PC-3 (cell line): Measurements from ENCODE around the gene L1CAM. TPM values are rescaled to one million over a fixed set of nuclear protein-coding genes. Genes with fewer than 3 reads are reported as not detected.
A peak's percentile ranks its signal among the peaks of the same experiment; 100 is the strongest.

ENCODE experiments used
- ATAC-seq: fragments of 200-7000 bp; cut with Tn5 transposase; 2 replicates; pipeline ENCODE4 v1.9.1; 2020; ENCODE audit warnings: mild to moderate bottlenecking, moderate library complexity
- BruUV-seq: library from RNA; stranded (reverse); fragments of 400-500 nt; replicated peaks from 2 replicates; lab custom pipeline; 2021; lab: Mats Ljungman, UMichigan
- CTCF ChIA-PET: fragments of 300-600 bp; sonication (Branson Sonifier 250); formaldehyde crosslinking; loops from one replicate; lab custom pipeline; 2022; ENCODE audit warnings: antibody characterized with exemption; lab: Charles Lee
- POLR2A ChIA-PET: fragments of 300-600 bp; sonication (Branson Sonifier 250); formaldehyde crosslinking; loops from one replicate; lab custom pipeline; 2022; ENCODE audit warnings: antibody characterized with exemption; ENCODE audit not compliant: unreplicated experiment; lab: Charles Lee
- DNase-seq: peaks from one replicate; pipeline ENCODE4 v3.0.0-alpha.2; 2015
- H2AFZ ChIP-seq: fragments of 300-600 bp; sonication (generic); 2 replicates; pipeline ENCODE4 v1.6.0; 2016; ENCODE audit warnings: antibody characterized with exemption, low read length
- H3F3A ChIP-seq: fragments of 300-600 bp; sonication (generic); one replicate; pipeline ENCODE4 v1.6.0; 2017; ENCODE audit warnings: antibody characterized with exemption, low read length, control low read depth, mild to moderate bottlenecking; ENCODE audit not compliant: unreplicated experiment
- H3K27ac ChIP-seq: fragments of 300-600 bp; sonication (generic); 2 replicates; pipeline ENCODE4 v1.5.1; 2016; ENCODE audit warnings: mild to moderate bottlenecking, low read length
- H3K27me3 ChIP-seq: fragments of 300-600 bp; sonication (generic); 2 replicates; pipeline ENCODE4 v1.6.1; 2016; ENCODE audit warnings: low read length, mixed read lengths
- H3K36me3 ChIP-seq: fragments of 300-600 bp; sonication (generic); 2 replicates; pipeline ENCODE4 v1.6.1; 2016; ENCODE audit warnings: low read depth, mixed run types, low read length, mixed read lengths
- H3K4me1 ChIP-seq: fragments of 300-600 bp; sonication (generic); 2 replicates; pipeline ENCODE4 v1.5.1; 2016; ENCODE audit warnings: low read length; ENCODE audit not compliant: insufficient read depth
- H3K4me2 ChIP-seq: fragments of 300-600 bp; sonication (generic); 2 replicates; pipeline ENCODE4 v1.6.0; 2016; ENCODE audit warnings: low read length
- H3K4me3 ChIP-seq: fragments of 300-600 bp; sonication (generic); 2 replicates; pipeline ENCODE4 v1.5.1; 2016; ENCODE audit warnings: mild to moderate bottlenecking, low read length, mixed read lengths
- H3K79me2 ChIP-seq: fragments of 300-600 bp; sonication (generic); 2 replicates; pipeline ENCODE4 v1.6.1; 2017; ENCODE audit warnings: low read length, mixed read lengths
- H3K9ac ChIP-seq: fragments of 300-600 bp; sonication (generic); 2 replicates; pipeline ENCODE4 v1.6.0; 2016; ENCODE audit warnings: mild to moderate bottlenecking, low read length
- H3K9me2 ChIP-seq: fragments of 300-600 bp; sonication (generic); replicated peaks from 2 replicates; pipeline ENCODE4 v1.6.1; 2016; ENCODE audit warnings: mixed run types, low read length, mixed read lengths
- H3K9me3 ChIP-seq: fragments of 300-600 bp; sonication (generic); 2 replicates; pipeline ENCODE4 v1.6.1; 2016; ENCODE audit warnings: low read length, mixed read lengths
- H4K20me1 ChIP-seq: fragments of 300-600 bp; sonication (generic); 2 replicates; pipeline ENCODE4 v1.6.1; 2016; ENCODE audit warnings: low read length, mixed read lengths
- EZH2 ChIP-seq: fragments of 300-600 bp; sonication (generic); IDR thresholded peaks from one replicate; pipeline ENCODE4 v1.6.1; 2017; ENCODE audit warnings: antibody characterized with exemption, mild to moderate bottlenecking, low read length; ENCODE audit not compliant: unreplicated experiment
- EZH2phosphoT487 ChIP-seq: fragments of 300-600 bp; sonication (generic); IDR thresholded peaks from 2 replicates; pipeline ENCODE4 v1.6.1; 2018; ENCODE audit warnings: mild to moderate bottlenecking, antibody characterized with exemption, low read length, borderline replicate concordance
- intact Hi-C: fragments of 100-400 bp; cut with micrococcal nuclease; formaldehyde crosslinking; loops from 2 replicates; pipeline ENCODE4 v1.9.0; 2023
- total RNA-seq: library from RNA; depleted of rRNA; stranded (reverse); fragments of >200 nt; gene quantifications from 2 replicates; pipeline ENCODE4 v1.2.3, GENCODE V29; 2014
- TF ChIP-seq, protein P1 (sequence below): fragments of 300-600 bp; sonication (generic); conservative IDR thresholded peaks from 2 replicates; pipeline ENCODE4 v1.5.1; 2017; ENCODE audit warnings: antibody characterized with exemption, low read depth, mild to moderate bottlenecking, low read length

Gene L1CAM
- total RNA-seq, 1 experiment from 2014 or later = 5.2 TPM

DNA sequence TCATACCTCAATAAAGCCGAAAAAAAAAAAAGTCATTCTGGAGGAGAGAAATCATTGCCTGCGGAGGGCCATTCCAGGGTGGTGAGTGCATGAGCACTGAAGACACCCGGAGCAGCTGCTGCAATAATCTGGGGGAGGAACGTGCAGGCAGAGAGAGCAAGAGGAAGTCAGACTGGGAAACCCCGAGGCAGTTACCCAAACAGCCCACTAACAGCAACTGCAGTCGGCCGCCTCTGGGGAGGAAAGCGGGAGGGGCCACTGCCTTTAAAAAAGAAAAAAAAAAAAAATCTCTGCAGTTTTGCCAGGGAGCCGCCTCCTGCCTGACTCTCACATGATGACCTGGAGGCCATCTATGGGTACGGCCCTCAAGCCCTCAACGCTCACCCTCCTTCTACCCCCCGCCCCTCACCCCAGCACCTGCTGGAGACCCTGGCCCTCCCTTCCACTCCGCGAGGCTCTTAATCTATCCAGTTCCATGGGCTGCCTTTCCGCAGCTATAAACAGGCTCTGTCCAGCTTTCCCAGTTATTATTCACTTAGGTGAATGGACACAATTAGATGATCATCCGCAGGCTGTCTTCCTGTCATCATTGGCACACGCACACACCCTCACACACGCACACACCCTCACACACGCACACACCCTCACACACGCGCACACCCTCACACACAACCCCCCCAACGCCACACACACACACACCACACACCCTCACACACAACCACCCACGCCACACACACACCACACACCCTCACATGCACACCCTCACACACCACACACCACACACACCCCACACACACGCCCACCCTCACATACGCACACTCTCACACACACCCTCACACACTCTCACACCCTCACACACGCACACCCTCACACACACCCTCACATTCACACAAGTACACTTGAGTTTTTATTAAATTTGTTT is 15.1 kb upstream of the L1CAM start:
- no TSS peak for BruUV-seq
- intact Hi-C loops = no loop called here
- Histone ChIP-seq H3K9ac (no peak overlapping the region), H2AFZ (peak overlapping the region; percentile 9; the same call in 1 of the 2 replicates), H3K9me3 (no peaks in the 10 kb centered on the region), H3K4me3 (peak overlapping the region; percentile 45; the same call in 1 of the 2 replicates), H3F3A (no peaks in the 10 kb centered on the region), H3K36me3 (no peaks in the 10 kb centered on the region), H3K9me2 (no peaks in the 10 kb centered on the region), H3K79me2 (no peaks in the 10 kb centered on the region), H3K27ac (no peak overlapping the region), H3K27me3 (no peaks in the 10 kb centered on the region), H3K4me2 (peak overlapping the region; percentile 64), H3K4me1 (peaks cover 9% of the 10 kb centered on the region; the same call in 1 of the 2 replicates), H4K20me1 (no peaks in the 10 kb centered on the region)
- TF ChIP-seq EZH2 = no peak
- TF ChIP-seq, protein P1, sequence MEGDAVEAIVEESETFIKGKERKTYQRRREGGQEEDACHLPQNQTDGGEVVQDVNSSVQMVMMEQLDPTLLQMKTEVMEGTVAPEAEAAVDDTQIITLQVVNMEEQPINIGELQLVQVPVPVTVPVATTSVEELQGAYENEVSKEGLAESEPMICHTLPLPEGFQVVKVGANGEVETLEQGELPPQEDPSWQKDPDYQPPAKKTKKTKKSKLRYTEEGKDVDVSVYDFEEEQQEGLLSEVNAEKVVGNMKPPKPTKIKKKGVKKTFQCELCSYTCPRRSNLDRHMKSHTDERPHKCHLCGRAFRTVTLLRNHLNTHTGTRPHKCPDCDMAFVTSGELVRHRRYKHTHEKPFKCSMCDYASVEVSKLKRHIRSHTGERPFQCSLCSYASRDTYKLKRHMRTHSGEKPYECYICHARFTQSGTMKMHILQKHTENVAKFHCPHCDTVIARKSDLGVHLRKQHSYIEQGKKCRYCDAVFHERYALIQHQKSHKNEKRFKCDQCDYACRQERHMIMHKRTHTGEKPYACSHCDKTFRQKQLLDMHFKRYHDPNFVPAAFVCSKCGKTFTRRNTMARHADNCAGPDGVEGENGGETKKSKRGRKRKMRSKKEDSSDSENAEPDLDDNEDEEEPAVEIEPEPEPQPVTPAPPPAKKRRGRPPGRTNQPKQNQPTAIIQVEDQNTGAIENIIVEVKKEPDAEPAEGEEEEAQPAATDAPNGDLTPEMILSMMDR = no peak
- TF ChIP-seq EZH2phosphoT487 = no peak
- DNase-seq (peak; percentile 55), ATAC-seq (peak; percentile 73)
- ChIA-PET CTCF (interaction anchor here (0.6 to 0.7 kb wide), 2 partner anchors 10 to 46 kb away, joined by 5 read pairs; no protein-coding TSS in a partner anchor), POLR2A (no interaction called here)

DNA sequence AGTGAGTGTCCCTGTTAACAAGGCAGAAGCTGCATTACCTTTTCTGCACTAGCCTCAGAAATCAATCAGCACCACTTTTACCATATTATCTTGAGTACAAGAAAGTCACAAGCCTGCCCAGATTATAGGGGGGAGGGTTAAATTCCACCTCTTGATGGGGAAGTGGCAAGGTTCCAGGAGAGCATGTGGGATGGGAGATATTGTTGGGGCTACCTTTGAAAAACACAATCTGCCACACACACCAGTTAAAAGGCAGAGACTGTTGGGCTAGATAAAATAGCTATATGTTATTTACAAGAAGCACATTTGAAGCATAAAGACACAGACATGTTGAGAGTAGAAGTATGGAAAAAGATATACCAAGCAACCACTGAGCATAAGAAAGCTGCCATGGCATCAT is 11.9 kb upstream of the L1CAM start:
- H3K9me2 ChIP-seq = no peaks in the 10 kb centered on the region
- peaks cover 9% of the 10 kb centered on the region; the same call in 1 of the 2 replicates for H3K4me1 ChIP-seq
- POLR2A ChIA-PET = no interaction called here
- CTCF ChIA-PET = no interaction called here
- H3F3A ChIP-seq = no peaks in the 10 kb centered on the region
- TF ChIP-seq EZH2 (no peak), EZH2phosphoT487 (no peak)
- TF ChIP-seq, protein P1 = no peak
- H3K4me2 ChIP-seq = no peak overlapping the region
- no TSS peak for BruUV-seq
- no peaks in the 10 kb centered on the region for H4K20me1 ChIP-seq
- no peak overlapping the region for H3K9ac ChIP-seq
- DNase-seq = no peak
- H3K4me3 ChIP-seq = no peak overlapping the region
- no peaks in the 10 kb centered on the region for H3K9me3 ChIP-seq
- intact Hi-C loops = no loop called here
- no peaks in the 10 kb centered on the region for H3K36me3 ChIP-seq
- no peak overlapping the region for H3K27ac ChIP-seq
- no peaks in the 10 kb centered on the region for H3K79me2 ChIP-seq
- H2AFZ ChIP-seq = no peak overlapping the region
- no peaks in the 10 kb centered on the region for H3K27me3 ChIP-seq
- ATAC-seq = no peak

DNA sequence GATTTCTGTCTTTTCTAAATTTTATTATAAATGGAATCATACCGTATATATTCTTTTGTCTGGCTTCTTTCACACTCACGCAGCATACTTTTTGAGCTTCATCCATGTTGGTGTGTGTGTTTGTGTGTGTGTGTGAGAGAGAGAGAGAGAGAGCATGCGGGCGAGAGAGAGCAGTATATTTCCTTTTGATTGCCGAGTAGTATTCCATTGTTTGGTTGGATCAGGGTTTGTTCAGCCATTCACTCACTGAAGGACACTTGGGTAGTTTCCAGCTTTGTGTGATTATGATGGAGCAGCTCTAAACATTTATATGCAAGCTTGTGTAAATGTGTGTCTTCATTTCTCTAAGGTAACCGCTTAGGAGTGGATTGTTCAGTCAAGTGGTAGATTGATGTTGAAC is 3.1 kb upstream of the L1CAM start:
- Histone ChIP-seq H3F3A (no peaks in the 10 kb centered on the region), H3K4me1 (peaks cover 9% of the 10 kb centered on the region; the same call in 1 of the 2 replicates), H3K9me2 (no peaks in the 10 kb centered on the region), H3K27ac (no peak overlapping the region), H3K27me3 (peaks cover 6% of the 10 kb centered on the region; the same call in 1 of the 2 replicates), H4K20me1 (no peaks in the 10 kb centered on the region), H2AFZ (no peak overlapping the region), H3K9me3 (no peaks in the 10 kb centered on the region), H3K36me3 (no peaks in the 10 kb centered on the region), H3K4me3 (no peak overlapping the region), H3K79me2 (no peaks in the 10 kb centered on the region), H3K9ac (no peak overlapping the region), H3K4me2 (no peak overlapping the region)
- TF ChIP-seq, protein P1 = no peak
- TF ChIP-seq EZH2 (no peak), EZH2phosphoT487 (no peak)
- no TSS peak for BruUV-seq
- POLR2A ChIA-PET = no interaction called here
- DNase-seq (no peak), ATAC-seq (no peak)
- intact Hi-C loops = no loop called here
- CTCF ChIA-PET = no interaction called here
